Keratinocyte (primary cell): ENCODE data around the gene MAG. TPM values are rescaled to one million over a fixed set of nuclear protein-coding genes. Genes with fewer than 3 reads are reported as not detected.

Experiments used
- DNase-seq: peaks from one replicate; pipeline ENCODE4 v3.0.0-alpha.2; 2011; ENCODE audit warnings: low read depth, missing footprints, low spot score
- FAIRE-seq: peaks from 2 replicates; lab custom pipeline; 2011; peaks lifted over from hg19 to GRCh38; lab: Jason Lieb, UNC
- H2AFZ ChIP-seq: 2 replicates; pipeline ENCODE4 v1.6.0; 2012; ENCODE audit warnings: low read length, control low read depth, inconsistent platforms; ENCODE audit not compliant: control insufficient read depth
- H3K27ac ChIP-seq: 2 replicates; pipeline ENCODE4 v1.5.1; 2011; ENCODE audit warnings: low read length; ENCODE audit not compliant: control insufficient read depth, insufficient read depth
- H3K27me3 ChIP-seq: 3 replicates; pipeline ENCODE4 v1.6.0; 2011; ENCODE audit warnings: low read length; ENCODE audit not compliant: control insufficient read depth, insufficient read depth; ENCODE audit errors: extremely low read depth
- H3K36me3 ChIP-seq, 2 experiments: 2 replicates in 1 of 2; 3 replicates in 1 of 2; pipeline ENCODE4 v1.5.1; 2011; ENCODE audit warnings: low read length in 2 of 2, mild to moderate bottlenecking in 1 of 2; ENCODE audit not compliant: control insufficient read depth in 2 of 2, insufficient read depth in 2 of 2; ENCODE audit errors: extremely low read depth in 1 of 2
- H3K4me1 ChIP-seq: 3 replicates; pipeline ENCODE4 v1.5.1; 2011; ENCODE audit warnings: low read length; ENCODE audit not compliant: control insufficient read depth, insufficient read depth; ENCODE audit errors: extremely low read depth
- H3K4me2 ChIP-seq: 3 replicates; pipeline ENCODE4 v1.6.0; 2011; ENCODE audit warnings: low read depth, low read length; ENCODE audit not compliant: control insufficient read depth, insufficient read depth; ENCODE audit errors: extremely low read depth
- H3K4me3 ChIP-seq, 3 experiments: fragments of 200-600 bp in 1 of 3; sonication (generic) in 1 of 3; 2 replicates in 2 of 3; 3 replicates in 1 of 3; pipeline ENCODE4 v1.5.1; 2011 to 2016; ENCODE audit warnings: low read length in 3 of 3, mild to moderate bottlenecking in 3 of 3, control low read depth in 2 of 3, inconsistent platforms in 1 of 3, low read depth in 1 of 3, mixed read lengths in 1 of 3, mixed run types in 1 of 3, moderate library complexity in 1 of 3; ENCODE audit not compliant: control insufficient read depth in 2 of 3, insufficient read depth in 2 of 3; ENCODE audit errors: extremely low read depth in 1 of 3
- H3K79me2 ChIP-seq: 2 replicates; pipeline ENCODE4 v1.6.0; 2012; ENCODE audit warnings: low read length; ENCODE audit not compliant: control insufficient read depth, insufficient read depth
- H3K9ac ChIP-seq: 3 replicates; pipeline ENCODE4 v1.6.0; 2011; ENCODE audit warnings: low read length; ENCODE audit not compliant: control insufficient read depth, insufficient read depth; ENCODE audit errors: extremely low read depth
- H3K9me1 ChIP-seq: 3 replicates; pipeline ENCODE4 v1.6.0; 2011; ENCODE audit warnings: low read length; ENCODE audit not compliant: control insufficient read depth, insufficient read depth; ENCODE audit errors: extremely low read depth
- H3K9me3 ChIP-seq: 2 replicates; pipeline ENCODE4 v1.5.1; 2012; ENCODE audit warnings: low read depth, low read length; ENCODE audit not compliant: control insufficient read depth
- H4K20me1 ChIP-seq: 3 replicates; pipeline ENCODE4 v1.6.0; 2011; ENCODE audit warnings: low read length; ENCODE audit not compliant: control insufficient read depth, insufficient read depth; ENCODE audit errors: extremely low read depth
- CTCF ChIP-seq, 3 experiments: IDR thresholded peaks in 1 of 3; conservative IDR thresholded peaks in 1 of 3; optimal IDR thresholded peaks in 1 of 3; 2 replicates in 2 of 3; 3 replicates in 1 of 3; pipeline versions ENCODE3 to v1.5.1; 2011; ENCODE audit warnings: low read length in 3 of 3, mild to moderate bottlenecking in 3 of 3, moderate library complexity in 2 of 3, control low read depth in 1 of 3, inconsistent platforms in 1 of 3; ENCODE audit not compliant: insufficient read depth in 2 of 3; ENCODE audit errors: extremely low read depth in 1 of 3
- EZH2 ChIP-seq: IDR thresholded peaks from one replicate; pipeline ENCODE4 v1.6.1; 2012; ENCODE audit warnings: inconsistent platforms, mild to moderate bottlenecking, low read length, moderate library complexity
- dilution Hi-C: fragments of 300-500 bp; cut with MboI; formaldehyde crosslinking; loops from one replicate; pipeline ENCODE4 v1.7.0; 2020; ENCODE audit warnings: low sequenced_read_pairs; ENCODE audit not compliant: extremely low pct_ligation_motif_present
- polyA plus RNA-seq, 5 experiments: library from polyadenylated mRNA; depleted of rRNA in 3 of 5; stranded (reverse) in 3 of 5; stranded (forward) in 1 of 5; unstranded in 1 of 5; fragments of >200 nt; gene quantifications; 1 replicate in 1 of 5; 2 replicates in 3 of 5; 3 replicates in 1 of 5; pipeline versions ENCODE4 v1.2.1 to v1.2.3, GENCODE V29; 2011 to 2012; ENCODE audit warnings: missing spikeins in 2 of 5, low read depth in 1 of 5, low replicate concordance in 1 of 5

The MAG gene
- polyA plus RNA-seq, 1 donor (not counting 4 experiments of a cell fraction or from before 2014, with no cell fraction given), result not detected

GRCh38 chr19:35350591-35350990 is 58.6 kb downstream of the MAG start:
- Histone ChIP-seq H3K4me1 (no peaks in the 10 kb centered on the region), H3K27ac (no peak overlapping the region), H2AFZ (no peak overlapping the region), H3K9me3 (no peaks in the 10 kb centered on the region), H3K9me1 (no peaks in the 10 kb centered on the region), H3K27me3 (peaks cover 18% of the 10 kb centered on the region), H3K36me3 (no peaks in the 10 kb centered on the region), H3K4me2 (no peak overlapping the region), H3K4me3 (no peak overlapping the region), H3K79me2 (no peaks in the 10 kb centered on the region), H4K20me1 (no peaks in the 10 kb centered on the region), H3K9ac (no peak overlapping the region)
- FAIRE-seq, result no peak
- dilution Hi-C loops, result loop anchor here (5.0 kb wide), 1 partner anchor 82 kb away; no protein-coding TSS in a partner anchor
- DNase-seq, result no peak
- no peak for TF ChIP-seq CTCF (optimal IDR thresholded peaks at IDR 0.05 in 1 of 3, IDR thresholded peaks at IDR 0.05 in 1 of 3, conservative IDR thresholded peaks at IDR 0.05 in 1 of 3; ENCODE audit: extremely low read depth in 1 of 3, insufficient read depth in 2 of 3, low read length in 3 of 3)
- TF ChIP-seq EZH2, result no peak

GRCh38 chr19:35351411-35352176 is 59.6 kb downstream of the MAG start:
- no peaks in the 10 kb centered on the region for H3K9me3 ChIP-seq
- H3K27ac ChIP-seq, result no peak overlapping the region
- no peak for DNase-seq
- no peaks in the 10 kb centered on the region for H3K9me1 ChIP-seq
- H3K4me2 ChIP-seq, result no peak overlapping the region
- H3K4me3 ChIP-seq, result no peak overlapping the region
- H3K9ac ChIP-seq, result no peak overlapping the region
- H2AFZ ChIP-seq, result no peak overlapping the region
- H3K4me1 ChIP-seq, result no peaks in the 10 kb centered on the region
- dilution Hi-C loops, result loop anchor here (5.0 kb wide), 1 partner anchor 81 kb away; no protein-coding TSS in a partner anchor
- H3K36me3 ChIP-seq, result no peaks in the 10 kb centered on the region
- FAIRE-seq, result no peak
- H4K20me1 ChIP-seq, result no peaks in the 10 kb centered on the region
- H3K79me2 ChIP-seq, result no peaks in the 10 kb centered on the region
- H3K27me3 ChIP-seq, result peaks cover 15% of the 10 kb centered on the region
- no peak for TF ChIP-seq CTCF (optimal IDR thresholded peaks at IDR 0.05 in 1 of 3, IDR thresholded peaks at IDR 0.05 in 1 of 3, conservative IDR thresholded peaks at IDR 0.05 in 1 of 3; ENCODE audit: extremely low read depth in 1 of 3, insufficient read depth in 2 of 3, low read length in 3 of 3)
- no peak for TF ChIP-seq EZH2
